Measurements from ENCODE around the gene PCGF3.

Gene PCGF3

GRCh38 chr4:676871-677235, 28.8 kb upstream of the PCGF3 start:
- ChIA-PET CTCF (interaction anchor here (1.2 to 1.5 kb wide), 3 partner anchors 14 to 311 kb away, joined by 3 to 4 read pairs (median 4); no protein-coding TSS in a partner anchor), POLR2A (no interaction called here)
- no peak for TF ChIP-seq CTCF (IDR thresholded peaks at IDR 0.05; ENCODE audit: control extremely low read depth, extremely low read depth, low read depth, missing control alignments)
- DNase-seq (ENCODE audit: extremely low spot score), result no peak

- CTCF ChIA-PET, result interaction anchor here (1.2 to 1.5 kb wide), 2 partner anchors 9 to 65 kb away, joined by 3 to 4 read pairs; no protein-coding TSS in a partner anchor
- POLR2A ChIA-PET, result no interaction called here
- no peak for DNase-seq (ENCODE audit: extremely low spot score)
- no peak for TF ChIP-seq CTCF (IDR thresholded peaks at IDR 0.05; ENCODE audit: control extremely low read depth, extremely low read depth, low read depth, missing control alignments)
Observed at GRCh38 chr4:677431-678293, 28.0 kb upstream of the PCGF3 start.

- DNase-seq (ENCODE audit: extremely low spot score), result no peak
- no peak for TF ChIP-seq CTCF (IDR thresholded peaks at IDR 0.05; ENCODE audit: control extremely low read depth, extremely low read depth, low read depth, missing control alignments)
- POLR2A ChIA-PET, result no interaction called here
- CTCF ChIA-PET, result interaction anchor here (1.5 kb wide), 1 partner anchor 9 kb away, joined by 3 read pairs; no protein-coding TSS in a partner anchor
Observed at GRCh38 chr4:678331-679103, 27.1 kb upstream of the PCGF3 start.

- POLR2A ChIA-PET, result no interaction called here
- TF ChIP-seq CTCF (IDR thresholded peaks at IDR 0.05; ENCODE audit: control extremely low read depth, extremely low read depth, low read depth, missing control alignments), result no peak
- no peak for DNase-seq (ENCODE audit: extremely low spot score)
- CTCF ChIA-PET, result no interaction called here
Observed at GRCh38 chr4:679104-679481, 26.5 kb upstream of the PCGF3 start.

GRCh38 chr4:679629-680028, 26.0 kb upstream of the PCGF3 start:
- ChIA-PET POLR2A (no interaction called here), CTCF (no interaction called here)

More at GRCh38 chr4:679629-680028, 26.0 kb upstream of the PCGF3 start:
- no peak for DNase-seq (ENCODE audit: extremely low spot score)
- no peak for TF ChIP-seq CTCF (IDR thresholded peaks at IDR 0.05; ENCODE audit: control extremely low read depth, extremely low read depth, low read depth, missing control alignments)
